Fibroblast of the aortic adventitia (primary cell): ENCODE measurements around the gene ABLIM2. TPM values are rescaled to one million over a fixed set of nuclear protein-coding genes. Genes with fewer than 3 reads are reported as not detected.

Source experiments
- DNase-seq: peaks from one replicate; pipeline ENCODE4 v3.0.0-alpha.2; 2010; ENCODE audit warnings: low read depth
- H3K4me3 ChIP-seq: 2 replicates; pipeline ENCODE4 v1.5.1; 2011; ENCODE audit warnings: low read depth, mild to moderate bottlenecking, control low read depth, low read length, moderate library complexity
- total RNA-seq: library from RNA; depleted of rRNA; stranded (reverse); fragments of >200 nt; gene quantifications from 2 replicates; pipeline ENCODE4 v1.2.3, GENCODE V29; 2012; ENCODE audit warnings: low replicate concordance
- TF ChIP-seq, protein P1 (sequence below): IDR thresholded peaks from 2 replicates; pipeline ENCODE4 v1.5.1; 2011; ENCODE audit warnings: mild to moderate bottlenecking, low read length, control low read depth, inconsistent platforms; ENCODE audit not compliant: insufficient read depth

Gene ABLIM2
- total RNA-seq, 1 donor: under 0.01 TPM

DNA sequence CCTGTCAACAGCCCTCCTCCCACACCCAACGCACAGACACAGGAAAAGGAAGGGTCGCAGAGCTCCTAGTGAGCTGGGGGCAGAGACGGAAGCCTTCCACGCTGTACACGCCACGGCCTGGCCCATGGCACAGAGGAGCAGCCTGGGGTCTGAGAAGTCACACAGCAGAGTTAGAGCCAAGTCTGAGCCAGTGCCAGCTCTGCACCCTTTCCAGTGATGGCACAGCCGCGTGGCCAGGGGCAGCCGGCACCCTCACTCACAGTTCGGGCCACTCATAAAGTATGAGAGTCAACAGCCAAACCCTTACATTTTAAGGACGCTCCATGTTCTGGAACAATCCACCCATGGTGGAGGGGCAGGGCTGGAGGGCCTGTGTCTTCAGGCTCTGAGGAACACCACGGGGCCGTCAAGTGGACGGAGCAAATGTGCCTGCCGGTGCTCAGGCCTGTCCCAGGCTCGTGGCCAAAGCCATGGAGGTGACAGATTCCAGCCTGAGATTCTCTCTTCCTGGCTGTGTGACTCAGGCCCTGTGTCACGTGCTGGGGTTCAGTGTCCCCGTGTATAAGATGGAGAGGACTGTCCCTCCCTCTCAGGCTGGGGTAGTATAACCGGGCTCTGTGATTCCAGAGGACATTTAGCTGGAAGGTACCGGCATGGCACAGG lies 91.2 kb downstream of the ABLIM2 start:
- DNase-seq: no peak

GRCh38 chr4:8066336-8066931 lies 92.2 kb downstream of the ABLIM2 start:
- DNase-seq: no peak
- TF ChIP-seq, protein P1, sequence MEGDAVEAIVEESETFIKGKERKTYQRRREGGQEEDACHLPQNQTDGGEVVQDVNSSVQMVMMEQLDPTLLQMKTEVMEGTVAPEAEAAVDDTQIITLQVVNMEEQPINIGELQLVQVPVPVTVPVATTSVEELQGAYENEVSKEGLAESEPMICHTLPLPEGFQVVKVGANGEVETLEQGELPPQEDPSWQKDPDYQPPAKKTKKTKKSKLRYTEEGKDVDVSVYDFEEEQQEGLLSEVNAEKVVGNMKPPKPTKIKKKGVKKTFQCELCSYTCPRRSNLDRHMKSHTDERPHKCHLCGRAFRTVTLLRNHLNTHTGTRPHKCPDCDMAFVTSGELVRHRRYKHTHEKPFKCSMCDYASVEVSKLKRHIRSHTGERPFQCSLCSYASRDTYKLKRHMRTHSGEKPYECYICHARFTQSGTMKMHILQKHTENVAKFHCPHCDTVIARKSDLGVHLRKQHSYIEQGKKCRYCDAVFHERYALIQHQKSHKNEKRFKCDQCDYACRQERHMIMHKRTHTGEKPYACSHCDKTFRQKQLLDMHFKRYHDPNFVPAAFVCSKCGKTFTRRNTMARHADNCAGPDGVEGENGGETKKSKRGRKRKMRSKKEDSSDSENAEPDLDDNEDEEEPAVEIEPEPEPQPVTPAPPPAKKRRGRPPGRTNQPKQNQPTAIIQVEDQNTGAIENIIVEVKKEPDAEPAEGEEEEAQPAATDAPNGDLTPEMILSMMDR: no peak
- no peak overlapping the region for H3K4me3 ChIP-seq

More for the DNA sequence above, 91.2 kb downstream of the ABLIM2 start:
- no peak overlapping the region for H3K4me3 ChIP-seq
- TF ChIP-seq, protein P1: no peak

DNA sequence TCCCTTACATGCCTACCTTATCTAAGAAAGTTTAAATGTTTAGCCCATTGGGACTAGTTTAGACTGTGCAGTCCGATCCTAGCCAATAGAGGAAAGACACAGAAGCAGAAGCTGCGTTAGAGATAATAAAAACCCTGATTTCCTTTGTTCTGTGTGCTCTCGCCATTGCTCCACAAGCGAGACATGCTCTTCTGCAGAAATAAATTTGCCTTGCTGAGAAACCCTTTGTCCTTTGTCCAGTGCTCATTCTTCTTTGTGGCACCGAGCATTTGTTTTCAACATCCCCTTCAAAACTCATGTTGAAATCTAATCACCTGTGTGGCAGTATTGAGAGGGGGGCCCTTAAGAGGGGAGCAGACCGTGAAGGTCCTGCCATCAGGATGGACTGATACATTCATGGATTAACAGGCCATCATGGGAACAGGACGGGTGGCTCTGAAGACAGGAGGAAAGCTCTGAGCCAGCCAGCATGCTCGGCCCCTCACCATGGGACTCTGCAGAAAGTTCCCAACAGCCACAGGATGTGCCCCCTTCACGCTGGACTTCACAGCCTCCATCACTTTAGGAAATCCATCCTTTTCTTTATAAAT lies 94.5 kb downstream of the ABLIM2 start:
- no peak overlapping the region for H3K4me3 ChIP-seq
- TF ChIP-seq, protein P1: no peak
- no peak for DNase-seq

GRCh38 chr4:8061573-8061972 lies 97.0 kb downstream of the ABLIM2 start:
- TF ChIP-seq, protein P1: no peak
- DNase-seq: no peak
- no peak overlapping the region for H3K4me3 ChIP-seq

GRCh38 chr4:8061145-8061544 lies 97.5 kb downstream of the ABLIM2 start:
- DNase-seq: no peak
- no peak overlapping the region for H3K4me3 ChIP-seq
- TF ChIP-seq, protein P1: no peak

GRCh38 chr4:8060632-8061031 lies 98.0 kb downstream of the ABLIM2 start:
- TF ChIP-seq, protein P1: no peak
- no peak for DNase-seq
- H3K4me3 ChIP-seq: no peak overlapping the region
